Right lobe of liver (tissue), 6 donors: Measurements from ENCODE around the gene SLC12A9. TPM values are rescaled to one million over a fixed set of nuclear protein-coding genes. Genes with fewer than 3 reads are reported as not detected.
A peak's percentile ranks its signal among the peaks of the same experiment; 100 is the strongest.
"Not testable (repeated sequence)": the region's sequence is repeated elsewhere in the genome, so short reads cannot be mapped to it uniquely, and the experiment has no call there.

ENCODE experiments used
- ATAC-seq, 4 donors: fragments of 200-7000 bp; cut with Tn5 transposase; one replicate each; pipeline ENCODE4 v1.9.1; 2020; ENCODE audit warnings: mild to moderate bottlenecking in 4 of 4, moderate library complexity in 4 of 4
- DNase-seq, 3 donors: peaks; one replicate each; pipeline ENCODE4 v3.0.0-alpha.2; 2020
- H3K27ac ChIP-seq, 3 donors: fragments of 200-600 bp; one replicate each; pipeline ENCODE4 v1.8.0; 2022
- H3K27me3 ChIP-seq, 2 donors: fragments of 200-600 bp; one replicate each; pipeline ENCODE4 v1.8.0; 2022
- H3K36me3 ChIP-seq, 4 donors: fragments of 200-600 bp; sonication (generic) in 1 of 4; one replicate each; pipeline versions ENCODE4 v1.5.1 to v1.8.0; 2017 to 2022; ENCODE audit warnings: control low read depth in 1 of 4
- H3K4me1 ChIP-seq, 4 donors: fragments of 200-600 bp; sonication (generic) in 1 of 4; one replicate each; pipeline versions ENCODE4 v1.5.1 to v1.8.0; 2017 to 2022; ENCODE audit warnings: control low read depth in 1 of 4
- H3K4me3 ChIP-seq, 3 donors: fragments of 200-600 bp; one replicate each; pipeline ENCODE4 v1.8.0; 2022
- H3K9me3 ChIP-seq, 4 donors: fragments of 200-600 bp; sonication (generic) in 1 of 4; one replicate each; pipeline versions ENCODE4 v1.5.1 to v1.8.0; 2017 to 2022; ENCODE audit warnings: control low read depth in 1 of 4
- CTCF ChIP-seq, 4 donors: fragments of 200-600 bp in 3 of 4; fragments of 450-650 bp in 1 of 4; IDR thresholded peaks; one replicate each; pipeline versions ENCODE4 v1.5.1 to v1.8.0; 2016 to 2022; ENCODE audit warnings: antibody characterized with exemption in 4 of 4, mild to moderate bottlenecking in 2 of 4
- POLR2A ChIP-seq: fragments of 450-650 bp; IDR thresholded peaks from one replicate; pipeline ENCODE4 v1.6.1; 2017; ENCODE audit warnings: antibody characterized with exemption, mild to moderate bottlenecking
- WGBS: methylation state at CpG from one replicate; pipeline ENCODE4 v1.1.6; 2018; ENCODE audit warnings: low coverage, low lambda C conversion rate; ENCODE audit not compliant: insufficient coverage; ENCODE audit errors: missing lambda C conversion rate; 5-methylcytosine and 5-hydroxymethylcytosine counted together
- intact Hi-C, 2 donors: fragments of 100-400 bp; cut with DNase I; formaldehyde crosslinking; loops; one replicate each; pipeline versions ENCODE4 v1.11.2 to v1.14.1; 2022
- total RNA-seq, 6 experiments: library from RNA; depleted of rRNA in 2 of 6; stranded (reverse); fragments of >200 nt in 2 of 6; fragmentation: NEBNext Ultra II Directional in 3 of 6; extraction: Animal tissue kit (Norgen Biotek cat#: 25700) in 3 of 6; gene quantifications; one replicate each; pipeline versions ENCODE4 v1.1.0 to v1.2.4, GENCODE V29; 2016 to 2023
- donor health status: DM: no; HTN: yes; CAD: no.
- donor health status: DM: no; HTN: no; CAD: no.
- donor health status: DM: no; HTN: no; CAD: no.
- donor health status: DM: no; HTN: yes; CAD: no.
- donor health status: DM: no; HTN: yes; CAD: no.

SLC12A9 gene
- total RNA-seq, 6 experiments from 2014 or later: 7.1 to 10.6 (median 9.2) TPM

- Histone ChIP-seq H3K9me3 (no peaks in the 10 kb centered on the region), H3K27me3 (no peaks in the 10 kb centered on the region), H3K36me3 (peaks cover 0 to 59% (median 25%) of the 10 kb centered on the region in 4 donors), H3K4me1 (peaks cover 0 to 4% (median 0%) of the 10 kb centered on the region in 4 donors), H3K4me3 (no peak overlapping the region), H3K27ac (no peak overlapping the region)
- DNase-seq (no peak), ATAC-seq (no peak)
- 88% methylated on average over 5 of the region's 22 CpGs for WGBS
- intact Hi-C loops: no loop called here
- TF ChIP-seq POLR2A (no peak), CTCF (IDR thresholded peaks at IDR 0.05) (no peak)
These were observed 47.7 kb upstream of the SLC12A9 start for GRCh38 chr7:100804681-100805431.

DNA sequence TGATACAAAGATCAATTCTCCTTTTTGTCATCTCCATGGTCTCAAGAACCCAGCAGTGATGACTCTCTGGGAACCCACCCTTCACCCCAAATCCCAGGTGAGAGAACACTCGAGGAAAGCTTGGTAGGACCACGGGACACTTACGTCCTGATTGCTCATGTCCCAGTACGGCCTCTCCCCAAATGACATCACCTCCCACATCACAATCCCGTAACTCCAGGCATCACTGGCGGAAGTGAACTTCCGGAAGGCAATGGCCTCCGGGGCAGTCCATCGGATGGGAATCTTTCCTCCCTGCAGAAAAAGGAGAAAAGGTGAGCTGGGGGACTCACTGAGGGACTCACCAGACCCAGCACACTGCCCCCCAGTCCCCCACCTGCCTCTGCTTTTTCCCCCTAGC lies 46.2 kb upstream of the SLC12A9 start:
- peak in 2 of 4 donors; percentile 21 to 31 for ATAC-seq
- intact Hi-C loops: no loop called here
- Histone ChIP-seq H3K9me3 (no peaks in the 10 kb centered on the region), H3K4me1 (peaks cover 0 to 4% (median 0%) of the 10 kb centered on the region in 4 donors), H3K27me3 (no peaks in the 10 kb centered on the region), H3K36me3 (peaks cover 0 to 74% (median 29%) of the 10 kb centered on the region in 4 donors), H3K27ac (no peak overlapping the region), H3K4me3 (no peak overlapping the region)
- DNase-seq: no peak
- TF ChIP-seq POLR2A (no peak), CTCF (IDR thresholded peaks at IDR 0.05) (no peak)
- 60% methylated on average over 3 of the region's 9 CpGs for WGBS

DNA sequence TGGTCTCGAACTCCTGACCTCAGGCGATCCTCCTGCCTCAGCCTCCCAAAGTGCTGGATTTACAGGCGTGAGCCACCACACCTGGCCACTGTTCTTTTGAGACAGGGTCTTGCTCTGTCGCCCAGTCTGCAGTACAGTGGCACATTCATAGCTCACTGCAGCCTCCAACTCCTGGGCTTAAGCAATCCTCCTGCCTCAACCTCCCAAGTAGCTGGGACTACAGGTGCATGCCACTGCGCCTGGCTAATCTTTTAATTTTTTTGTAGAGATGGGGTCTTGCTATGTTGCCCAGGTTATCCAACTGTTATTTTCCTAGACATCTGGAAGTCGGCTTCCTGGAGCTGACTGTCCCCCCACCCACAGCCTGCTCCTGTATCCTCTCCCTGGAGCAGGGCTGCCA lies 45.6 kb upstream of the SLC12A9 start:
- H3K36me3 ChIP-seq: peaks cover 0 to 80% (median 32%) of the 10 kb centered on the region in 4 donors
- WGBS: 94% methylated on average over 6 of the region's 6 CpGs

GRCh38 chr7:100808354-100808875 lies 44.1 kb upstream of the SLC12A9 start:
- DNase-seq: no peak
- 56% methylated on average over 5 of the region's 5 CpGs for WGBS

More for the DNA sequence above, 45.6 kb upstream of the SLC12A9 start:
- H3K27me3 ChIP-seq, H3K4me3 ChIP-seq, H3K9me3 ChIP-seq, ATAC-seq, intact Hi-C loops, H3K27ac ChIP-seq, H3K4me1 ChIP-seq, DNase-seq: not testable (repeated sequence)

More at GRCh38 chr7:100808354-100808875, 44.1 kb upstream of the SLC12A9 start:
- peaks cover 0 to 90% (median 40%) of the 10 kb centered on the region in 4 donors for H3K36me3 ChIP-seq
- no peak overlapping the region for H3K27ac ChIP-seq
- no peaks in the 10 kb centered on the region for H3K9me3 ChIP-seq
- H3K4me3 ChIP-seq: no peak overlapping the region
- intact Hi-C loops: no loop called here
- TF ChIP-seq POLR2A (no peak), CTCF (IDR thresholded peaks at IDR 0.05) (no peak)
- peak in 1 of 4 donors; percentile 7 for ATAC-seq
- H3K27me3 ChIP-seq: no peaks in the 10 kb centered on the region
- peaks cover 0 to 4% (median 0%) of the 10 kb centered on the region in 4 donors for H3K4me1 ChIP-seq
